GM19468 (cell line): ENCODE data around the gene GTF2IRD1.
"Not testable (repeated sequence)": the region's sequence is repeated elsewhere in the genome, so short reads cannot be mapped to it uniquely, and the experiment has no call there.

Experiments used
- ATAC-seq: cut with Tn5 transposase; IDR thresholded peaks from one replicate; pipeline ENCODE4 v1.9.1; 2021; ENCODE audit warnings: mild to moderate bottlenecking, moderate library complexity, moderate number of reproducible peaks; ENCODE audit not compliant: unreplicated experiment; ENCODE audit errors: extremely low read depth

GTF2IRD1 gene

GRCh38 chr7:74453322-74454011 lies at the start of gene GTF2IRD1:
Gene GTF2IRD1 (plus strand): TSS chr7:74453906. CDS start chr7:74508081, 54,175 bp downstream.
- no peak for ATAC-seq

GRCh38 chr7:74404388-74404700 lies 49.4 kb upstream of the GTF2IRD1 start:
- no peak for ATAC-seq

- ATAC-seq = no peak
Observed at GRCh38 chr7:74404741-74405140, 49.0 kb upstream of the GTF2IRD1 start.

- no peak for ATAC-seq
Observed at GRCh38 chr7:74405191-74405898, 48.4 kb upstream of the GTF2IRD1 start.

GRCh38 chr7:74405899-74406512 lies 47.7 kb upstream of the GTF2IRD1 start:
- ATAC-seq = no peak

- ATAC-seq = no peak
Observed at GRCh38 chr7:74407958-74408357, 45.7 kb upstream of the GTF2IRD1 start.

GRCh38 chr7:74409571-74409970 lies 44.1 kb upstream of the GTF2IRD1 start:
- ATAC-seq = no peak

GRCh38 chr7:74410772-74411171 lies 42.9 kb upstream of the GTF2IRD1 start:
- ATAC-seq = no peak

- not testable (repeated sequence) for ATAC-seq
Observed at GRCh38 chr7:74411571-74411970, 42.1 kb upstream of the GTF2IRD1 start.

- ATAC-seq = no peak
Observed at GRCh38 chr7:74412056-74412455, 41.6 kb upstream of the GTF2IRD1 start.

- no peak for ATAC-seq
Observed at GRCh38 chr7:74412603-74413002, 41.1 kb upstream of the GTF2IRD1 start.

GRCh38 chr7:74414595-74415333 lies 38.9 kb upstream of the GTF2IRD1 start:
- ATAC-seq = not testable (repeated sequence)

- ATAC-seq = no peak
Observed at GRCh38 chr7:74417419-74417971, 36.2 kb upstream of the GTF2IRD1 start.

GRCh38 chr7:74418076-74418475 lies 35.6 kb upstream of the GTF2IRD1 start:
- no peak for ATAC-seq

- no peak for ATAC-seq
Observed at GRCh38 chr7:74418538-74418937, 35.2 kb upstream of the GTF2IRD1 start.

GRCh38 chr7:74419232-74419631 lies 34.5 kb upstream of the GTF2IRD1 start:
- not testable (repeated sequence) for ATAC-seq

GRCh38 chr7:74420006-74420405 lies 33.7 kb upstream of the GTF2IRD1 start:
- ATAC-seq = no peak

- ATAC-seq = no peak
Observed at GRCh38 chr7:74424291-74424880, 29.3 kb upstream of the GTF2IRD1 start.

GRCh38 chr7:74428023-74428422 lies 25.7 kb upstream of the GTF2IRD1 start:
- ATAC-seq = no peak

- no peak for ATAC-seq
Observed at GRCh38 chr7:74429153-74429747, 24.5 kb upstream of the GTF2IRD1 start.
